Retina (tissue), 1 donor: Measurements from ENCODE around the gene ARHGEF38.
"Not testable (repeated sequence)": the region's sequence is repeated elsewhere in the genome, so short reads cannot be mapped to it uniquely, and the experiment has no call there.

Experiments used
- DNase-seq: peaks from one replicate; pipeline ENCODE4 v3.0.0-alpha.2; 2016

ARHGEF38 gene

DNA sequence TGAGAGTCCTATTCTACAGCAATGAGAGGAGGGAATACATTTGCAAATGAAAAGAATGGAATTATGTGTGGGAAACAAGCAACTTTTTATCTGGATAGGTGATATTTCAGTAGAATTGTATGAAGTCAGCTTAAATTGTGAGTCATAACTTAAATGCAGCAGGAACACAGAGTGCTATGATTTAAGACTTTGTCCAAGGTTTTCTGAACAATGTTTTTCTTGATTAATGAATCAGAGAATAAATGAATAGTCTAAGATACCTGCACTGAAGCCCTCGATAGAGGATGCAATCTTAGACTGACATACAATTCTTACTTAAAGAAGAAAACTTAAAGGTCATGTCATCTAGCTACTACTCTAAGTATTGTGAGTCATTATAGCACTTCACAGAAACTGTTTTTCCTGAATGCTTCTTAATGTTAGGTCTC lies 8.0 kb downstream of the ARHGEF38 start:
- DNase-seq: no peak

GRCh38 chr4:105563352-105563751 lies 10.9 kb downstream of the ARHGEF38 start:
- DNase-seq: no peak

DNA sequence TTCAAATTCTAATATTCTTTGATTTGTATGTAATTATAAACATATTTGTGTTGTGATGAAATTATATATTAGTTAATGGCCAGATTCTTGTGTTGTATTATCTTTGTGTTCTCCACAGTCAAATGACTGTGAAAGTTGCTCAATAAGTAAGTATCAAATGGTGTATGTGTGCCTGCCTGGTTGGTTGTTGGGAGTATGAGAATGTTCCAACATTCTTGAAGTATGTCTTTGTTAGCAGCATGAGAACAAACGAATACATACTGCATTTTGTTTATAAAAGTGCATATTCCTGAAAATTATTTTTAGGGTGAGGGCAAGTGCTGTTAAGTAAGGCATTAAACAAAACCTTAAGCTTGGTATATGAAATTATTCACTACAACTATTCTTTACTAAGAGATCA lies 16.2 kb downstream of the ARHGEF38 start:
- no peak for DNase-seq

- DNase-seq: no peak
Observed at GRCh38 chr4:105569057-105569865, 16.8 kb downstream of the ARHGEF38 start.

DNA sequence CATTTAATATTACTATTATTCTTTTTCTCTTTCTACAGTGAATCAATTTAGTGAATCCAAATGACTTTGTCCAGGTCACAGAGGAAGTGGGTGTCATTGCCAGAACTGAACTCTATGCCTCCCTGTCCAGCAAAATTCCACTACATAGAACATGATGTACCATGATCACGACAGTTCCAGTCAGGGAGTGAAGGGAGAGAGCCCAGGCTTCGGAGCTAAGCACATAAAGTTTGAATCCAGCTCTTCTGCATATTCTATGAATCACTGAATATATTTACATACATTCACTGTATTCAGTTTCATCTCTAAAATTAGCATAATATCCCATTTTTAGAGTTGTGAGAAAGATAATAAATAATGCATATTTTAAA lies 17.4 kb downstream of the ARHGEF38 start:
- no peak for DNase-seq

GRCh38 chr4:105572296-105572695 lies 19.9 kb downstream of the ARHGEF38 start:
- no peak for DNase-seq

DNA sequence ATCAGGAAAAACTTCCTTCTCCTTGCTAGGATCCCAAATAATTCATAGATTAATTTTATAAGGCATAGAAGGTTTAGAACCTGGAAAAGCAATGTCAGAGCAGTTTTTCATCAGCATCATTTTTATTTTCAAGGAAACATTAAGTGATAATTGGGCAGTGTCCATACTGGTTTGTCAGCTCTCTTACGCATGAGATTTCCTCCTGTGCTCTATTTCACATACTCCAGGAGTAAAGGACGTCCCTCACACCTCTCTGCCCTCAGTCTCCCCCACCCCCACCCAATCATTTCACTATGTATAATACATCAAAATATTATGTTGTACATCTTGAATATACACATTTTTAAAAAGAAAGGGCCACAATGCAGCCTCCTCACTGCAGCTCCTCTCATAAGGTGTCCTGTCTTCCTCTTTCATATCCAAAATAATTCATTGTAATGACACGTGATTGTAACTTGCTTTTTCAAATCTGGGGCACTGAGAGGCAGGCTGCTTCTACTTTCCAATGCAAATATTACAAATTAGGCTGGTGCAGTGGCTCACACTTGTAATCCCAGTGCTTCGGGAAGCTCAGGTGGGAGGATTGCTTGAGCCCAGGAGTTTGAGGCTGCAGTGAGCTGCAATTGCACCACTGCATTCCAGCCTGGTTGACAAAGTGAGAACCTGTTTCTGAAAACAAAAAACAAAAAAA lies 34.4 kb downstream of the ARHGEF38 start:
- DNase-seq: no peak

GRCh38 chr4:105587841-105588240 lies 35.4 kb downstream of the ARHGEF38 start:
- no peak for DNase-seq

GRCh38 chr4:105588252-105588651 lies 35.8 kb downstream of the ARHGEF38 start:
- no peak for DNase-seq

DNA sequence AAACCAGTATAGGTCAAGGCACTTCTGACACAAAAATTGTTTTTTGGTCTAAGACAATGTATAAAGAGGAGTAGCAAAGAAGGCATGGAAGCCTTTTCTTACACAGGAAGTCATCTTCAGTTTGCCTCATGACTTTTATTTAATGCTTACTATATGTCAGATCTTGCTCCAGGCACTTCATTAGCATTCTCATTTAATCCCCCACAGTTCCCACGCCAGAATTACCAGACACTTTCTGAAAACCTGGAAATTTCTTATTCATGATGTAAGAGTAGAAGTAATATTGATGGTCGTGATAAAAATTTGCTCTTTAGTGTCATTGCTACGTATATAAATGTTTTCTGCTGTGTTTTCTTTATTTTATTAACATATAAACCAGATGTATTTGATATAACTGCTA lies 39.2 kb downstream of the ARHGEF38 start:
- DNase-seq: no peak

DNA sequence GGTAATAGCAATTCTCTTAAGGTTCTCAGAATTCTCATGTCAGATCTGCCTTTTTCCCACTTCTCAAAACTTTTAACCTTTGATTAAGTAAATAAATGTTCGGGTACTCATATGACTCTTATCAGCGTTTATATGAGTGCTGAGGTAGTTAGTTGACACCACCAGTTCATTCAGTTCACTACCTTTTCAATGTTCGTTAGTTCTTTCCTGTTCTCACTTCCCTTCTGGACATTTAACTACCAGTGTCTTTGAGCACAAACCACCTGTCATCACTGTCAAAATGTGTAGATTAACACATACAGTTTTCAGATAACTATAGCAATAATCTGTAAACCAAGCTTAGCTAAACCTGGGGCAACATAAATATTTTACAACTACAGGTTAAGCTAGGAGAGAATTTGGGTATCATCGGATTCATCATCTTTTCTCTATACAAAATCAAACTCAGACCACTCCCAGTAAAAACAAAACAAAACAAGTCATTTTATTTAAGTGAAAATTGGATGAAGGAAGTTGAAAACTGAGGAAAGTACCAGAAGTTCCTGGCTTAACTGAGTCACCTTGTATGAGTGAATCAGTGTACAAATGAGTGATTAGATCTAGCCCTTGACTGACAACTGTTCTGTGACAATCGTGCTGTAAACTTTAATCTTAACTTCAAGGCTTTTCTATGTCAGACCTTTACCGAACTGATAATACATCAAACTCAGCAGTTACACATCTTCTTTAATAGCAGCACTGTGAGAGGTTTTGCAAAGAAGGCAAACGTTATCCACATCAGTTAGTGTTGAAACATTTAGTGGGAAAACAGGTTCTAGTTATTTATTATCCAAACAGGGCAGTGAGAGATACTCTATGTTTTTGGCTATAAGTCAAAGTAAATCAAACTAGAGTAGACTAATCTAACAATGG lies 41.9 kb downstream of the ARHGEF38 start:
- no peak for DNase-seq

DNA sequence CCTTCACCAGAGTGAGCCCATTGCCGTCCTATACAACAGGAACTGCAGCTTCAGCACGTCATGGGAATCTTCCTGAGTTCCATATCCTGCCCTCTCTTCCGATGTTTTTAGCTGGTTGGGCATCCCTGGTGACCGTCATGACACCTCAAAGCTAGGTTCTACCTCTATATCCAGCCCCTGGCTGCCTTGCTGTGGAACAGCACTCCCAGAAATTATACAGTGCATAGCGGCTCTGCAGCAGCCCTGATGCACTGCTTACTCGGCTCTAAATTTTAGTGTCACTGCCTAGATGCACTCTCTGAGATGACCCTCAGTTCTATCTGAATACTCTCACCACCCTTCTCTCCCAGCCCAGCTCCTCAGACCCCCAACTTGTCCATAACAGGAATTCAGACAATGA lies 44.3 kb downstream of the ARHGEF38 start:
- DNase-seq: no peak

- no peak for DNase-seq
Observed at GRCh38 chr4:105598052-105598451, 45.6 kb downstream of the ARHGEF38 start.

DNA sequence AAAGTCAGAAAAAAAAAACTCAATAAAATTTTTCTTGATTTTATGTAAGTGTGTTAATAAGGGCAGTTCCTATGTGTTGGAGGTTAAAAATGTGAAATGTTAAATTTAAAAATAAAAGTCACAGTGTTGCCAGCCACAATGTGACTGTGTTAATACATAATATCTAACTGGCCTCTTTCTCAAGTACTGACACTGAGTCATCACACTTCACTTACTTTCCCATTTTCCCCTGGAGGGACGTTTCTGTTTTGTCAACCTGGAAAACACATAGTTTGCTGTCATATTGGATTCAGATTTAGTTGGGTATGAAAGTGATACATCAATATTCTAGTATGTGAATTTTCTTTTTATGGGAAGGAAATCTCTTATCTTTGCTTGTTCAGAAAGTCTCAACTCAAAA lies 46.4 kb downstream of the ARHGEF38 start:
- no peak for DNase-seq

GRCh38 chr4:105599482-105599881 lies 47.1 kb downstream of the ARHGEF38 start:
- DNase-seq: no peak

- no peak for DNase-seq
Observed at GRCh38 chr4:105599932-105600655, 47.7 kb downstream of the ARHGEF38 start.

DNA sequence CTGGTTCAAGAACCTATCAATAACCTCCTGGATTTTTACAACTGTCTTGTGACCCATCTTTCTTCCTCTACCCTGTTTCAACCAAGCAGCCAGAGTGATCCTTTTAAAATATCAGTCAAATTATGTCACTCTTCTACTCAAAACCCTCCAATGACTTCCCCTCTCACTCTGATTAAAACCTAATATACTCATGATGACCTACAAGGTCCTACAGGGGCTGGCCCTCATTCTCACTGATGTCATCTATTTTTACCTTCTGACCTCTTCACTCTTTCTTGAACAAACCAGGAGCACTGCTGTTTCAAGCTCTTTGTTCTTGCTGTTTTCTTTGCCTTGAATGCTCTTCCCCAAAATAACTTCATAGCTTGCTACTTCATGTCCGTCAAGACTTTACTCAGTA lies 48.5 kb downstream of the ARHGEF38 start:
- no peak for DNase-seq

GRCh38 chr4:105601406-105601805 lies 49.0 kb downstream of the ARHGEF38 start:
- DNase-seq: no peak

DNA sequence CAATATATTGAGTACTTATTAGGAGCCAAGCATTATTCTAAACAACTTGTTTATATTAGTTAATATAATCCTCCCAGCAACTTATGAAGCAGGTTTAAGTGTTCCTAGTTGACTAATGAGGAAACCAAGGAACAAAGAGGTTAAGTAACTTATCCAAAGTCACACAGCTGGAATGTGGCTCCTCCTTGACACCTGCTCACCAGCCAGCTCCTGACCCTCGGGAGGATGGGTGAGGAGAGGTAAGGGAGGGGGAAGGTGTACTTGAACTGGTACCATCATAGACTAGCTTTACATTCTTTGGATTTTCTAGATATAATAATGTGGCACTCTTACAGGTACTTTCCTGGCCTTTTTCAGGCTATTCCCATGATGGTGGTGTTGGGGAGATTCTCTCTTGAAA lies 50.7 kb downstream of the ARHGEF38 start:
- DNase-seq: no peak

- no peak for DNase-seq
Observed at GRCh38 chr4:105605493-105605892, 53.1 kb downstream of the ARHGEF38 start.

DNA sequence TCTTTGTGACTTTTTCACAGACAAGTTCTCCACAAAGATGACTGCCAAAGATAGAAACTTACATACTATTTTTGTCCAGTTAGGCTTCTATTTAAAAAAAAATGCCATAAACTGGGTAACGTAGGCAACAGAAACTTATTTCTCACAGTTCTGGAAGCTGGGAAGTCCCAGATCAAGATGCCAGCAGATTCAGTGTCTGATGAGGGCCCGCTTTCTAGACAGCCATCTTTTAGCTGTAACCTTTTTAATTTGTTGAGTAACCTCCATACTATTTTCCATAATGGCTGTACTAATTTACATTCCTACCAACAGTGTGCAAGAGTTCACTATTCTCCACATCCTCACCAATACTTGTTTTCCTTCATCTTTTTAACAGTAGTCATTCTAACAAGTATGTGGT lies 55.5 kb downstream of the ARHGEF38 start:
- no peak for DNase-seq

- DNase-seq: not testable (repeated sequence)
Observed at GRCh38 chr4:105609819-105610218, 57.4 kb downstream of the ARHGEF38 start.

GRCh38 chr4:105613306-105613705 lies 60.9 kb downstream of the ARHGEF38 start:
- DNase-seq: peak; percentile 41
